ENCODE measurements around the gene ACADVL. TPM values are rescaled to one million over a fixed set of nuclear protein-coding genes. Genes with fewer than 3 reads are reported as not detected.
A peak's percentile ranks its signal among the peaks of the same experiment; 100 is the strongest.
"Not testable (repeated sequence)": the region's sequence is repeated elsewhere in the genome, so short reads cannot be mapped to it uniquely, and the experiment has no call there.

The ACADVL gene
- total RNA-seq (2021; fragmentation: NEBNext Ultra II Directional; extraction: Animal tissue kit (Norgen Biotek cat#: 25700)) = 100 to 1,000 TPM; 378 to 463 (median 405) TPM
- long read RNA-seq, transcript ACADVL-203 (20 exons, 2,323 nt) = major isoform, 113 of 321 reads
- long read RNA-seq, transcript ACADVL-202 (19 exons, 2,191 nt) = minor isoform, 77 of 321 reads
- long read RNA-seq, transcript ACADVL-201 (19 exons, 2,352 nt) = minor isoform, 8 of 321 reads
- long read RNA-seq, partial matches to known transcripts = 54 of 321 reads
- long read RNA-seq, other reads (novel, unspliced or antisense) = 67 of 321 reads

DNA sequence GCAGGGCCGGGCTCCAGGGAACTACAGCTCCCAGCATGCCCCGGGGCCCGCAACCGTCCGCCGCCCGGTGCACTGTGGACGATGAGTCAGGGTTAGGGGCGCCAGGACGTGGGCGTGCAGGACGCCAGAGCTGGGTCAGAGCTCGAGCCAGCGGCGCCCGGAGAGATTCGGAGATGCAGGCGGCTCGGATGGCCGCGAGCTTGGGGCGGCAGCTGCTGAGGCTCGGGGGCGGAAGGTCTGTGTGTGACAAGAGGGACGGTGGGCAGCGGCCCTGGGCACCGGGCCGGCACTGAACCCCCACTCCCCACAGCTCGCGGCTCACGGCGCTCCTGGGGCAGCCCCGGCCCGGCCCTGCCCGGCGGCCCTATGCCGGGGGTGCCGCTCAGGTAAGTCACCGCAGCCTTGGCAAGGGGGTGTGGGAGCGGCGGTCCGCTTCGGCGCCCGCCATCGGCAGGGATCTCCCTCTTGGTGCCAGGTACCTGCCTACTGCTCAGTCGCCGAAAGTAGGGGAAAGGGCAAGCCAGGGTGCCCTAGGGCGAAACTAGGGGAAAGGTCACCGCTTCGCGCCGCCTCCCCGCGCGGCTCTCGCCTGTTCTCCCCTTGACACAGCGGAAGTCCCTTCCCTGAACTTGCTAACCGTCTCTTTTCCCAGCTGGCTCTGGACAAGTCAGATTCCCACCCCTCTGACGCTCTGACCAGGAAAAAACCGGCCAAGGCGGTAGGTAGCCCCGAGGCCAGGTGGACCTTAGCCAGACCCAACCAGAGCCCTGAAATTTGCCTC, at the start of gene ACADVL, which contains the start of gene DLG4:
Gene ACADVL (plus strand): TSS at position 127 of the 781 bp plus-strand sequence. CDS start 47 bp downstream, at position 174.
Gene DLG4 (minus strand): TSS at position 25 of the 781 bp plus-strand sequence.
- H3K27me3 Mint-ChIP-seq (ENCODE audit: insufficient read depth) = peaks cover 29% of the 10 kb centered on the region
- no peak for TF ChIP-seq CTCF (IDR thresholded peaks at IDR 0.05)
- H3K4me3 Mint-ChIP-seq = peak within 1 kb of the TSS; percentile 92
- H3K36me3 Mint-ChIP-seq (ENCODE audit: low read depth) = peaks cover 25% of the 10 kb centered on the region
- peaks cover 74% of the 10 kb centered on the region for H3K4me1 Mint-ChIP-seq (ENCODE audit: low read depth)
- DNase-seq = peak; percentile 82
- no peaks in the 10 kb centered on the region for H3K9me3 Mint-ChIP-seq
- H3K27ac Mint-ChIP-seq = peak within 1 kb of the TSS; percentile 92

DNA sequence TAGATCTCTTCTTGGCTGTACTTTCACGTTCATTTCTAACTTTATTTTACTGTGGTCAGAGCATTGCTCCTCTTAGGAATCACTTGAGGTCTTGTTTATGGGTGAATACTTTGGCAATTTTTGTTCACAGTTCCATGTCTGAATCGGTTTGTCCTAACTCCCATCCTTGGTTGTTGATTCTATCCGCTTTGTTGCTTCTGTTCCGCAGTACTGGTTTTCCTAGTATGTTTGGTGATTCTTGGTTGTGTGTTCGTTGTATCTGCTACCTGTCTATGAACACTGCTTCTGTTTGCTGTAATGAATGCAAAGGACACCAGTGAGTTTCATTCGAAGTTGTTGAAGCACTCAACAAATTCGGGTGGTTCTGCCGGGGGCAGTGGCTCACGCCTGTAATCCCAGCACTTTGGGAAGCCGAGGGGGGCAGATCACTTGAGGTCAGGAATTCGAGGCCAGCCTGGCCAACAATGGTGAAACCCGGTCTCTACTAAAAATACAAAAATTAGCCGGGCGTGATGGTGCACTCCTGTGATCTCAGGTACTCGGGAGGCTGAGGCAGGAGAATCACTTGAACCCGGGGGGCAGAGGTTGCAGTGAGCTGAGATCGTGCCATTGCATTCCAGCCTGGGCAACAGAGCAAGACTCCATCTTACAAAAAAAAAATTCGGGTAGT, 47.1 kb upstream of the ACADVL start:
- H3K9me3 Mint-ChIP-seq = peaks cover 10% of the 10 kb centered on the region
- not testable (repeated sequence) for H3K4me3 Mint-ChIP-seq; H3K27me3 Mint-ChIP-seq (ENCODE audit: insufficient read depth); H3K36me3 Mint-ChIP-seq (ENCODE audit: low read depth); H3K4me1 Mint-ChIP-seq (ENCODE audit: low read depth); DNase-seq; H3K27ac Mint-ChIP-seq

GRCh38 chr17:7173687-7174602, 45.8 kb upstream of the ACADVL start:
- Mint-ChIP-seq H3K4me1 (ENCODE audit: low read depth) (peaks cover 5% of the 10 kb centered on the region; the same call in 1 of the 2 replicates), H3K27ac (no peak overlapping the region), H3K9me3 (peaks cover 10% of the 10 kb centered on the region), H3K4me3 (no peak overlapping the region), H3K27me3 (ENCODE audit: insufficient read depth) (peaks cover 14% of the 10 kb centered on the region; the same call in 1 of the 2 replicates), H3K36me3 (ENCODE audit: low read depth) (no peaks in the 10 kb centered on the region)
- no peak for DNase-seq
- no peak for TF ChIP-seq CTCF (IDR thresholded peaks at IDR 0.05)

- DNase-seq = no peak
- Mint-ChIP-seq H3K27ac (no peak overlapping the region), H3K4me3 (no peak overlapping the region), H3K36me3 (ENCODE audit: low read depth) (no peaks in the 10 kb centered on the region), H3K4me1 (ENCODE audit: low read depth) (peaks cover 5% of the 10 kb centered on the region; the same call in 1 of the 2 replicates), H3K9me3 (peaks cover 5% of the 10 kb centered on the region; the same call in 1 of the 2 replicates), H3K27me3 (ENCODE audit: insufficient read depth) (peaks cover 17% of the 10 kb centered on the region)
- no peak for TF ChIP-seq CTCF (IDR thresholded peaks at IDR 0.05)
These were observed 45.0 kb upstream of the ACADVL start for GRCh38 chr17:7174603-7175326.

GRCh38 chr17:7175330-7175733, 44.4 kb upstream of the ACADVL start:
- H3K27me3 Mint-ChIP-seq (ENCODE audit: insufficient read depth) = peaks cover 17% of the 10 kb centered on the region
- H3K4me1 Mint-ChIP-seq (ENCODE audit: low read depth) = peaks cover 5% of the 10 kb centered on the region; the same call in 1 of the 2 replicates
- H3K9me3 Mint-ChIP-seq = peaks cover 4% of the 10 kb centered on the region; the same call in 1 of the 2 replicates
- no peak for DNase-seq
- no peak overlapping the region for H3K27ac Mint-ChIP-seq
- no peak overlapping the region for H3K4me3 Mint-ChIP-seq
- no peak for TF ChIP-seq CTCF (IDR thresholded peaks at IDR 0.05)
- H3K36me3 Mint-ChIP-seq (ENCODE audit: low read depth) = no peaks in the 10 kb centered on the region

Measured in HFFc6 (cell line).